Middle frontal gyrus (tissue), 1 donor: ENCODE measurements around the gene HNRNPU.

ENCODE experiments used
- DNase-seq: peaks from one replicate; pipeline ENCODE4 v3.0.0-alpha.2; 2015; ENCODE audit warnings: low spot score; ENCODE audit errors: extremely low spot score

Gene HNRNPU

GRCh38 chr1:244862699-244863490 lies 1.4 kb downstream of the HNRNPU start:
- DNase-seq, result peak; percentile 88

- no peak for DNase-seq
Measured at GRCh38 chr1:244862354-244862698, 2.0 kb downstream of the HNRNPU start.

GRCh38 chr1:244861683-244862082 lies 2.7 kb downstream of the HNRNPU start:
- no peak for DNase-seq

- DNase-seq, result no peak
Measured at GRCh38 chr1:244860914-244861610, 3.3 kb downstream of the HNRNPU start.

GRCh38 chr1:244860078-244860477 lies 4.3 kb downstream of the HNRNPU start:
- no peak for DNase-seq

- DNase-seq, result no peak
Measured at GRCh38 chr1:244858357-244858756, 6.0 kb downstream of the HNRNPU start.

GRCh38 chr1:244857761-244858160 lies 6.6 kb downstream of the HNRNPU start:
- no peak for DNase-seq

GRCh38 chr1:244854865-244855578 lies 9.3 kb downstream of the HNRNPU start:
- DNase-seq, result no peak

GRCh38 chr1:244854166-244854565 lies 10.2 kb downstream of the HNRNPU start:
- DNase-seq, result no peak

- DNase-seq, result no peak
Measured at GRCh38 chr1:244852694-244853093, 11.6 kb downstream of the HNRNPU start.

GRCh38 chr1:244851546-244852231 lies 12.7 kb downstream of the HNRNPU start:
- no peak for DNase-seq

GRCh38 chr1:244850896-244851295 lies 13.4 kb downstream of the HNRNPU start:
- DNase-seq, result no peak

GRCh38 chr1:244850099-244850852 lies 14.1 kb downstream of the HNRNPU start:
- no peak for DNase-seq

- no peak for DNase-seq
Measured at GRCh38 chr1:244849189-244849866, 15.0 kb downstream of the HNRNPU start.

GRCh38 chr1:244846653-244847052 lies 17.7 kb downstream of the HNRNPU start:
- DNase-seq, result no peak

- no peak for DNase-seq
Measured at GRCh38 chr1:244844155-244845121, 19.9 kb downstream of the HNRNPU start.

GRCh38 chr1:244843148-244843978 lies 21.0 kb downstream of the HNRNPU start:
- no peak for DNase-seq

- no peak for DNase-seq
Measured at GRCh38 chr1:244841273-244841927, 22.9 kb downstream of the HNRNPU start.
